ENCODE measurements around the gene AS3MT.

DNA sequence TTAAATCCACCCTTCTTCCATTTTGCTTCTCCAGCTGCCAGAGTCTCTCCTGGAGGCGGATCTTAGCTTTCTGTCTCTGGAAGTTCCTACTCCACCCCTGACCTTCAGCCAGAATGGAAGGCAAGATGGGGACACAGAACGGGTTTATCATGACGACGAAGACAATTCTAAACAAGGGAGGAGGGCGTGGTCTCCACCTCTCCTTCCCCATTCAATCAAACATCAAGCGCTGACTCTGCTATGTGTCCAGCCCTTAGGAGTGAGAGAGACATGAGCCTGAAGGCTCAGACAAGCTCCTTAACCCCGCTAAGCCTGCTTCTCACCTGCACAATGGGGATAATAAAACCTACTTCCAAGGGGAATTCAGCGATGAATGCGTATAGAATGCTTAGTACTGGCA, 35.1 kb upstream of the AS3MT start:
- no peak for TF ChIP-seq ZNF10 (tag by site-specific recombination; IDR thresholded peaks at IDR 0.05)
- no peak for TF ChIP-seq YY1 (tag by site-specific recombination; IDR thresholded peaks at IDR 0.05)
- TF ChIP-seq ZNF747 (tag by site-specific recombination; IDR thresholded peaks at IDR 0.05): no peak
- TF ChIP-seq ZNF416 (tag by site-specific recombination; IDR thresholded peaks at IDR 0.05): no peak
- TF ChIP-seq, protein P1, sequence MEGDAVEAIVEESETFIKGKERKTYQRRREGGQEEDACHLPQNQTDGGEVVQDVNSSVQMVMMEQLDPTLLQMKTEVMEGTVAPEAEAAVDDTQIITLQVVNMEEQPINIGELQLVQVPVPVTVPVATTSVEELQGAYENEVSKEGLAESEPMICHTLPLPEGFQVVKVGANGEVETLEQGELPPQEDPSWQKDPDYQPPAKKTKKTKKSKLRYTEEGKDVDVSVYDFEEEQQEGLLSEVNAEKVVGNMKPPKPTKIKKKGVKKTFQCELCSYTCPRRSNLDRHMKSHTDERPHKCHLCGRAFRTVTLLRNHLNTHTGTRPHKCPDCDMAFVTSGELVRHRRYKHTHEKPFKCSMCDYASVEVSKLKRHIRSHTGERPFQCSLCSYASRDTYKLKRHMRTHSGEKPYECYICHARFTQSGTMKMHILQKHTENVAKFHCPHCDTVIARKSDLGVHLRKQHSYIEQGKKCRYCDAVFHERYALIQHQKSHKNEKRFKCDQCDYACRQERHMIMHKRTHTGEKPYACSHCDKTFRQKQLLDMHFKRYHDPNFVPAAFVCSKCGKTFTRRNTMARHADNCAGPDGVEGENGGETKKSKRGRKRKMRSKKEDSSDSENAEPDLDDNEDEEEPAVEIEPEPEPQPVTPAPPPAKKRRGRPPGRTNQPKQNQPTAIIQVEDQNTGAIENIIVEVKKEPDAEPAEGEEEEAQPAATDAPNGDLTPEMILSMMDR (tag by site-specific recombination; IDR thresholded peaks at IDR 0.05): no peak
- TF ChIP-seq ZNF510 (tag by site-specific recombination; IDR thresholded peaks at IDR 0.05; ENCODE audit: insufficient replicate concordance): no peak
- TF ChIP-seq OVOL3 (tag by site-specific recombination; IDR thresholded peaks at IDR 0.05): no peak
- TF ChIP-seq, protein P2, sequence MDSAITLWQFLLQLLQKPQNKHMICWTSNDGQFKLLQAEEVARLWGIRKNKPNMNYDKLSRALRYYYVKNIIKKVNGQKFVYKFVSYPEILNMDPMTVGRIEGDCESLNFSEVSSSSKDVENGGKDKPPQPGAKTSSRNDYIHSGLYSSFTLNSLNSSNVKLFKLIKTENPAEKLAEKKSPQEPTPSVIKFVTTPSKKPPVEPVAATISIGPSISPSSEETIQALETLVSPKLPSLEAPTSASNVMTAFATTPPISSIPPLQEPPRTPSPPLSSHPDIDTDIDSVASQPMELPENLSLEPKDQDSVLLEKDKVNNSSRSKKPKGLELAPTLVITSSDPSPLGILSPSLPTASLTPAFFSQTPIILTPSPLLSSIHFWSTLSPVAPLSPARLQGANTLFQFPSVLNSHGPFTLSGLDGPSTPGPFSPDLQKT (IDR thresholded peaks at IDR 0.05; ENCODE audit: borderline replicate concordance, low read depth, low read length): no peak
- TF ChIP-seq ZNF366 (tag by site-specific recombination; conservative IDR thresholded peaks at IDR 0.05): no peak
